WTC11 (cell line): ENCODE results near the gene SETD3. TPM values are rescaled to one million over a fixed set of nuclear protein-coding genes. Genes with fewer than 3 reads are reported as not detected.

Source experiments
- ATAC-seq: fragments of 200-7000 bp; cut with Tn5 transposase; 2 replicates; pipeline ENCODE4 v1.10.0; 2021; ENCODE audit warnings: mild to moderate bottlenecking, moderate library complexity
- CTCF ChIA-PET: fragments of 300-600 bp; sonication (Branson Sonifier 250); formaldehyde crosslinking; loops from one replicate; lab custom pipeline; 2021; ENCODE audit warnings: antibody characterized with exemption; lab: Charles Lee
- POLR2A ChIA-PET: fragments of 350-600 bp; sonication (Branson Sonifier 250); formaldehyde crosslinking; loops from one replicate; lab custom pipeline; 2021; ENCODE audit warnings: antibody characterized with exemption; lab: Charles Lee
- DNase-seq: peaks from one replicate; pipeline ENCODE4 v3.0.0; 2021; ENCODE audit warnings: low spot score
- H3K27ac Mint-ChIP-seq: 2 replicates; pipeline ENCODE4 v1.8.0; 2021; ENCODE audit warnings: mixed read lengths
- H3K27me3 Mint-ChIP-seq: 2 replicates; pipeline ENCODE4 v1.8.0; 2021; ENCODE audit warnings: low read depth, mild to moderate bottlenecking, moderate library complexity, mixed read lengths
- H3K36me3 Mint-ChIP-seq: 2 replicates; pipeline ENCODE4 v1.8.0; 2021; ENCODE audit warnings: mixed read lengths
- H3K4me1 Mint-ChIP-seq: 2 replicates; pipeline ENCODE4 v1.8.0; 2022; ENCODE audit warnings: mixed read lengths
- H3K4me3 Mint-ChIP-seq: 2 replicates; pipeline ENCODE4 v1.8.0; 2021; ENCODE audit warnings: mild to moderate bottlenecking, moderate library complexity, mixed read lengths
- H3K9me3 Mint-ChIP-seq: 2 replicates; pipeline ENCODE4 v1.8.0; 2021; ENCODE audit warnings: mixed read lengths
- ELF4 ChIP-seq: sonication (generic); formaldehyde crosslinking; IDR thresholded peaks from 2 replicates; pipeline ENCODE4 v1.8.1; 2022; ENCODE audit warnings: low read depth, mild to moderate bottlenecking, moderate library complexity, missing genetic modification reagents
- EMX1 ChIP-seq: fragments of 250-450 bp; sonication (Bioruptor Pico); IDR thresholded peaks from 2 replicates; pipeline ENCODE4 v1.8.0; 2021; ENCODE audit warnings: mild to moderate bottlenecking
- GRHL2 ChIP-seq: fragments of 250-450 bp; sonication (Bioruptor Pico); IDR thresholded peaks from 2 replicates; pipeline ENCODE4 v1.8.0; 2022; ENCODE audit warnings: mild to moderate bottlenecking, moderate library complexity; ENCODE audit not compliant: insufficient replicate concordance, severe bottlenecking
- GTF2I ChIP-seq: fragments of 250-450 bp; sonication (Bioruptor Pico); conservative IDR thresholded peaks from 2 replicates; pipeline ENCODE4 v1.4.0; 2021; ENCODE audit warnings: mild to moderate bottlenecking
- JAZF1 ChIP-seq: fragments of 250-450 bp; sonication (Bioruptor Pico); IDR thresholded peaks from 2 replicates; pipeline ENCODE4 v1.9.0; 2021; ENCODE audit warnings: moderate library complexity, mild to moderate bottlenecking, inconsistent platforms
- JUN ChIP-seq: sonication (generic); formaldehyde crosslinking; IDR thresholded peaks from 2 replicates; pipeline ENCODE4 v1.8.0; 2023; ENCODE audit warnings: mild to moderate bottlenecking, missing genetic modification reagents
- MXD4 ChIP-seq: fragments of 250-450 bp; sonication (Bioruptor Pico); IDR thresholded peaks from 2 replicates; pipeline ENCODE4 v1.8.0; 2021; ENCODE audit warnings: mild to moderate bottlenecking, moderate library complexity, borderline replicate concordance
- NR1H2 ChIP-seq: sonication (generic); formaldehyde crosslinking; IDR thresholded peaks from 2 replicates; pipeline ENCODE4 v1.9.0; 2021; ENCODE audit warnings: mild to moderate bottlenecking, moderate library complexity, missing genetic modification reagents
- OVOL2 ChIP-seq: fragments of 250-450 bp; sonication (Bioruptor Pico); IDR thresholded peaks from 2 replicates; pipeline ENCODE4 v1.9.0; 2021; ENCODE audit warnings: mild to moderate bottlenecking, borderline replicate concordance
- PRRX2 ChIP-seq: fragments of 250-450 bp; sonication (Bioruptor Pico); IDR thresholded peaks from 2 replicates; pipeline ENCODE4 v1.8.0; 2021; ENCODE audit warnings: mild to moderate bottlenecking
- SOX15 ChIP-seq: fragments of 250-450 bp; sonication (Bioruptor Pico); IDR thresholded peaks from 2 replicates; pipeline ENCODE4 v1.9.0; 2021; ENCODE audit warnings: mild to moderate bottlenecking
- SP1 ChIP-seq: sonication (generic); formaldehyde crosslinking; conservative IDR thresholded peaks from 2 replicates; pipeline ENCODE4 v1.8.1; 2022; ENCODE audit warnings: missing genetic modification reagents
- ZBTB21 ChIP-seq: sonication (generic); formaldehyde crosslinking; IDR thresholded peaks from 2 replicates; pipeline ENCODE4 v1.8.1; 2023; ENCODE audit warnings: mild to moderate bottlenecking, missing genetic modification reagents, borderline replicate concordance
- ZNF219 ChIP-seq: sonication (generic); formaldehyde crosslinking; IDR thresholded peaks from 2 replicates; pipeline ENCODE4 v1.8.0; 2023; ENCODE audit warnings: missing genetic modification reagents, mild to moderate bottlenecking, borderline replicate concordance
- ZNF263 ChIP-seq: sonication (generic); formaldehyde crosslinking; IDR thresholded peaks from 2 replicates; pipeline ENCODE4 v1.8.1; 2022; ENCODE audit warnings: low read depth, mild to moderate bottlenecking, moderate library complexity, missing genetic modification reagents
- ZNF317 ChIP-seq: sonication (generic); formaldehyde crosslinking; IDR thresholded peaks from 2 replicates; pipeline ENCODE4 v1.8.1; 2023; ENCODE audit warnings: low read depth, mild to moderate bottlenecking, moderate library complexity, missing genetic modification reagents, borderline replicate concordance
- ZNF396 ChIP-seq: fragments of 250-450 bp; sonication (Bioruptor Pico); IDR thresholded peaks from 2 replicates; pipeline ENCODE4 v1.8.0; 2021; ENCODE audit warnings: mild to moderate bottlenecking, moderate library complexity, borderline replicate concordance
- total RNA-seq: library from RNA; stranded (reverse); gene quantifications from 3 replicates; pipeline ENCODE4 v1.2.3, GENCODE V29; 2021
- TF ChIP-seq, protein P1 (sequence below): sonication (generic); formaldehyde crosslinking; conservative IDR thresholded peaks from 2 replicates; pipeline ENCODE4 v1.8.1; 2023; ENCODE audit warnings: mild to moderate bottlenecking, low read depth, missing genetic modification reagents, moderate library complexity
- TF ChIP-seq, protein P2 (sequence below): fragments of 250-450 bp; sonication (Bioruptor Pico); IDR thresholded peaks from 2 replicates; pipeline ENCODE4 v1.9.0; 2021; ENCODE audit warnings: mild to moderate bottlenecking
- TF ChIP-seq, protein P3 (sequence below): sonication (generic); formaldehyde crosslinking; IDR thresholded peaks from 2 replicates; pipeline ENCODE4 v1.8.1; 2023; ENCODE audit warnings: mild to moderate bottlenecking, missing genetic modification reagents
- TF ChIP-seq, protein P4 (sequence below): sonication (generic); formaldehyde crosslinking; conservative IDR thresholded peaks from 2 replicates; pipeline ENCODE4 v1.8.1; 2022; ENCODE audit warnings: mild to moderate bottlenecking, missing genetic modification reagents
- TF ChIP-seq, protein P5 (sequence below): sonication (generic); formaldehyde crosslinking; IDR thresholded peaks from 2 replicates; pipeline ENCODE4 v1.8.1; 2022; ENCODE audit warnings: low read depth, missing genetic modification reagents, borderline replicate concordance
- TF ChIP-seq, protein P6 (sequence below): sonication (generic); formaldehyde crosslinking; IDR thresholded peaks from 2 replicates; pipeline ENCODE4 v1.8.1; 2023; ENCODE audit warnings: mild to moderate bottlenecking, missing genetic modification reagents, moderate library complexity

The SETD3 gene
- total RNA-seq, 1 experiment from 2014 or later: 53.1 TPM

DNA sequence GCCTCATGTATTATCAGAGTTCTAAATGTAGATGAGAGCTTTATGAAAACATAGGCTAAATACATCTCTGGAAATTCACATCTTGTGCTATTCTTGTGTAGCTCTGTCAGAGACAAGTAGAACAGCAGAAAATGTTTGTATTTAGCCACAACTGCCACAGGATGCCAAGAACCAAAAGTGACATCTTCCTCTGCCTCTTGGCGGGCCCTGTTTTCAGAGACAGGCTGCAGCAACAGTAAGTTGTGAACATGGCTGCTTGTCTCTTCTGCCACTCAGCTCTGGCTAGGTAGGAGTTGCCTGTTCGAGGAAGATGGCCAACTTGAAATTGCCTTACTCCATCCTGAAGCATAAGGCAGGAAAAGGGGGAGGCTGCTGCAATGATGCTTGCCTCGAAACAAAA, 30.4 kb downstream of the SETD3 start:
- H3K27ac Mint-ChIP-seq: no peak overlapping the region
- peaks cover 24% of the 10 kb centered on the region for H3K36me3 Mint-ChIP-seq
- H3K4me3 Mint-ChIP-seq: no peak overlapping the region
- no peaks in the 10 kb centered on the region for H3K27me3 Mint-ChIP-seq
- no peaks in the 10 kb centered on the region for H3K4me1 Mint-ChIP-seq
- no peaks in the 10 kb centered on the region for H3K9me3 Mint-ChIP-seq
- ChIA-PET POLR2A (no interaction called here), CTCF (interaction anchor here (1.2 to 1.3 kb wide), 2 partner anchors 57 to 130 kb away, joined by 3 to 5 read pairs; no protein-coding TSS in a partner anchor)
- TF ChIP-seq PRRX2 (CRISPR knock-in tag) (no peak), JAZF1 (CRISPR knock-in tag) (no peak), ZBTB21 (CRISPR knock-in tag) (no peak), ZNF263 (no peak), ELF4 (no peak), EMX1 (no peak), SOX15 (CRISPR knock-in tag) (no peak), MXD4 (CRISPR knock-in tag) (no peak), ZNF219 (CRISPR knock-in tag) (no peak), ZNF317 (CRISPR knock-in tag) (no peak), NR1H2 (CRISPR knock-in tag) (no peak), GRHL2 (no peak), OVOL2 (no peak)
- TF ChIP-seq, protein P1, sequence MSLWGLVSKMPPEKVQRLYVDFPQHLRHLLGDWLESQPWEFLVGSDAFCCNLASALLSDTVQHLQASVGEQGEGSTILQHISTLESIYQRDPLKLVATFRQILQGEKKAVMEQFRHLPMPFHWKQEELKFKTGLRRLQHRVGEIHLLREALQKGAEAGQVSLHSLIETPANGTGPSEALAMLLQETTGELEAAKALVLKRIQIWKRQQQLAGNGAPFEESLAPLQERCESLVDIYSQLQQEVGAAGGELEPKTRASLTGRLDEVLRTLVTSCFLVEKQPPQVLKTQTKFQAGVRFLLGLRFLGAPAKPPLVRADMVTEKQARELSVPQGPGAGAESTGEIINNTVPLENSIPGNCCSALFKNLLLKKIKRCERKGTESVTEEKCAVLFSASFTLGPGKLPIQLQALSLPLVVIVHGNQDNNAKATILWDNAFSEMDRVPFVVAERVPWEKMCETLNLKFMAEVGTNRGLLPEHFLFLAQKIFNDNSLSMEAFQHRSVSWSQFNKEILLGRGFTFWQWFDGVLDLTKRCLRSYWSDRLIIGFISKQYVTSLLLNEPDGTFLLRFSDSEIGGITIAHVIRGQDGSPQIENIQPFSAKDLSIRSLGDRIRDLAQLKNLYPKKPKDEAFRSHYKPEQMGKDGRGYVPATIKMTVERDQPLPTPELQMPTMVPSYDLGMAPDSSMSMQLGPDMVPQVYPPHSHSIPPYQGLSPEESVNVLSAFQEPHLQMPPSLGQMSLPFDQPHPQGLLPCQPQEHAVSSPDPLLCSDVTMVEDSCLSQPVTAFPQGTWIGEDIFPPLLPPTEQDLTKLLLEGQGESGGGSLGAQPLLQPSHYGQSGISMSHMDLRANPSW (CRISPR knock-in tag): no peak
- TF ChIP-seq, protein P2, sequence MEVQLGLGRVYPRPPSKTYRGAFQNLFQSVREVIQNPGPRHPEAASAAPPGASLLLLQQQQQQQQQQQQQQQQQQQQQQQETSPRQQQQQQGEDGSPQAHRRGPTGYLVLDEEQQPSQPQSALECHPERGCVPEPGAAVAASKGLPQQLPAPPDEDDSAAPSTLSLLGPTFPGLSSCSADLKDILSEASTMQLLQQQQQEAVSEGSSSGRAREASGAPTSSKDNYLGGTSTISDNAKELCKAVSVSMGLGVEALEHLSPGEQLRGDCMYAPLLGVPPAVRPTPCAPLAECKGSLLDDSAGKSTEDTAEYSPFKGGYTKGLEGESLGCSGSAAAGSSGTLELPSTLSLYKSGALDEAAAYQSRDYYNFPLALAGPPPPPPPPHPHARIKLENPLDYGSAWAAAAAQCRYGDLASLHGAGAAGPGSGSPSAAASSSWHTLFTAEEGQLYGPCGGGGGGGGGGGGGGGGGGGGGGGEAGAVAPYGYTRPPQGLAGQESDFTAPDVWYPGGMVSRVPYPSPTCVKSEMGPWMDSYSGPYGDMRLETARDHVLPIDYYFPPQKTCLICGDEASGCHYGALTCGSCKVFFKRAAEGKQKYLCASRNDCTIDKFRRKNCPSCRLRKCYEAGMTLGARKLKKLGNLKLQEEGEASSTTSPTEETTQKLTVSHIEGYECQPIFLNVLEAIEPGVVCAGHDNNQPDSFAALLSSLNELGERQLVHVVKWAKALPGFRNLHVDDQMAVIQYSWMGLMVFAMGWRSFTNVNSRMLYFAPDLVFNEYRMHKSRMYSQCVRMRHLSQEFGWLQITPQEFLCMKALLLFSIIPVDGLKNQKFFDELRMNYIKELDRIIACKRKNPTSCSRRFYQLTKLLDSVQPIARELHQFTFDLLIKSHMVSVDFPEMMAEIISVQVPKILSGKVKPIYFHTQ (CRISPR knock-in tag): no peak
- TF ChIP-seq, protein P3, sequence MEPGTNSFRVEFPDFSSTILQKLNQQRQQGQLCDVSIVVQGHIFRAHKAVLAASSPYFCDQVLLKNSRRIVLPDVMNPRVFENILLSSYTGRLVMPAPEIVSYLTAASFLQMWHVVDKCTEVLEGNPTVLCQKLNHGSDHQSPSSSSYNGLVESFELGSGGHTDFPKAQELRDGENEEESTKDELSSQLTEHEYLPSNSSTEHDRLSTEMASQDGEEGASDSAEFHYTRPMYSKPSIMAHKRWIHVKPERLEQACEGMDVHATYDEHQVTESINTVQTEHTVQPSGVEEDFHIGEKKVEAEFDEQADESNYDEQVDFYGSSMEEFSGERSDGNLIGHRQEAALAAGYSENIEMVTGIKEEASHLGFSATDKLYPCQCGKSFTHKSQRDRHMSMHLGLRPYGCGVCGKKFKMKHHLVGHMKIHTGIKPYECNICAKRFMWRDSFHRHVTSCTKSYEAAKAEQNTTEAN: no peak
- TF ChIP-seq, protein P4, sequence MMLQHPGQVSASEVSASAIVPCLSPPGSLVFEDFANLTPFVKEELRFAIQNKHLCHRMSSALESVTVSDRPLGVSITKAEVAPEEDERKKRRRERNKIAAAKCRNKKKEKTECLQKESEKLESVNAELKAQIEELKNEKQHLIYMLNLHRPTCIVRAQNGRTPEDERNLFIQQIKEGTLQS (CRISPR knock-in tag): no peak
- TF ChIP-seq, protein P5, sequence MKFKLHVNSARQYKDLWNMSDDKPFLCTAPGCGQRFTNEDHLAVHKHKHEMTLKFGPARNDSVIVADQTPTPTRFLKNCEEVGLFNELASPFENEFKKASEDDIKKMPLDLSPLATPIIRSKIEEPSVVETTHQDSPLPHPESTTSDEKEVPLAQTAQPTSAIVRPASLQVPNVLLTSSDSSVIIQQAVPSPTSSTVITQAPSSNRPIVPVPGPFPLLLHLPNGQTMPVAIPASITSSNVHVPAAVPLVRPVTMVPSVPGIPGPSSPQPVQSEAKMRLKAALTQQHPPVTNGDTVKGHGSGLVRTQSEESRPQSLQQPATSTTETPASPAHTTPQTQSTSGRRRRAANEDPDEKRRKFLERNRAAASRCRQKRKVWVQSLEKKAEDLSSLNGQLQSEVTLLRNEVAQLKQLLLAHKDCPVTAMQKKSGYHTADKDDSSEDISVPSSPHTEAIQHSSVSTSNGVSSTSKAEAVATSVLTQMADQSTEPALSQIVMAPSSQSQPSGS (CRISPR knock-in tag): no peak
- DNase-seq (no peak), ATAC-seq (no peak)

DNA sequence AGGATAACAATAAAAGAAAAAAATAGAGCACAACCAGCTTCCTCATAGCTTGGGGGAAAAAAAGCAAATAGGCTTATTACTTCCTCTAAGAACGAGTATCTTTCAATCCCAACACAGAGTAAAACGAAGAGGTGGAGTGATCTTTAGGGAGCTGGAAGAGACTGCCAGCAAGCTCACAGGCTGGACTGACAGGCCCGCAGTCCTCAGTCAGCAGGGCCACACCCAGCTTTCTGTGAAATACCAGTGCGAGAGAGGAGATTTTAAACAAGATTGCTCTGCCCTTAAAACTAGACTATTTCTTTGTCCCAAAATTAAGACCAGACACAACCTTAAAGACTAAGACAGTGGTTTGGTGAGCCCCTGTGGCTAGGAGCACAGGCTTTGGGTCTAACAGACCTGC, 32.9 kb downstream of the SETD3 start:
- POLR2A ChIA-PET: no interaction called here
- no peak for ATAC-seq
- TF ChIP-seq ZNF263 (no peak), GTF2I (CRISPR knock-in tag) (no peak), SP1 (CRISPR knock-in tag) (no peak), JUN (CRISPR knock-in tag) (no peak), ZNF396 (no peak)
- TF ChIP-seq, protein P5 (CRISPR knock-in tag): no peak
- TF ChIP-seq, protein P6, sequence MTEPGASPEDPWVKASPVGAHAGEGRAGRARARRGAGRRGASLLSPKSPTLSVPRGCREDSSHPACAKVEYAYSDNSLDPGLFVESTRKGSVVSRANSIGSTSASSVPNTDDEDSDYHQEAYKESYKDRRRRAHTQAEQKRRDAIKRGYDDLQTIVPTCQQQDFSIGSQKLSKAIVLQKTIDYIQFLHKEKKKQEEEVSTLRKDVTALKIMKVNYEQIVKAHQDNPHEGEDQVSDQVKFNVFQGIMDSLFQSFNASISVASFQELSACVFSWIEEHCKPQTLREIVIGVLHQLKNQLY: no peak
- TF ChIP-seq, protein P2 (CRISPR knock-in tag): no peak

More for the DNA sequence above, 32.9 kb downstream of the SETD3 start:
- Mint-ChIP-seq H3K4me3 (no peak overlapping the region), H3K36me3 (peaks cover 23% of the 10 kb centered on the region), H3K9me3 (no peaks in the 10 kb centered on the region), H3K4me1 (no peaks in the 10 kb centered on the region), H3K27ac (no peak overlapping the region), H3K27me3 (no peaks in the 10 kb centered on the region)
- CTCF ChIA-PET: no interaction called here
- no peak for DNase-seq
